ENCODE results near the gene CALR.
"Not testable (repeated sequence)": the region's sequence is repeated elsewhere in the genome, so short reads cannot be mapped to it uniquely, and the experiment has no call there.

Gene CALR

DNA sequence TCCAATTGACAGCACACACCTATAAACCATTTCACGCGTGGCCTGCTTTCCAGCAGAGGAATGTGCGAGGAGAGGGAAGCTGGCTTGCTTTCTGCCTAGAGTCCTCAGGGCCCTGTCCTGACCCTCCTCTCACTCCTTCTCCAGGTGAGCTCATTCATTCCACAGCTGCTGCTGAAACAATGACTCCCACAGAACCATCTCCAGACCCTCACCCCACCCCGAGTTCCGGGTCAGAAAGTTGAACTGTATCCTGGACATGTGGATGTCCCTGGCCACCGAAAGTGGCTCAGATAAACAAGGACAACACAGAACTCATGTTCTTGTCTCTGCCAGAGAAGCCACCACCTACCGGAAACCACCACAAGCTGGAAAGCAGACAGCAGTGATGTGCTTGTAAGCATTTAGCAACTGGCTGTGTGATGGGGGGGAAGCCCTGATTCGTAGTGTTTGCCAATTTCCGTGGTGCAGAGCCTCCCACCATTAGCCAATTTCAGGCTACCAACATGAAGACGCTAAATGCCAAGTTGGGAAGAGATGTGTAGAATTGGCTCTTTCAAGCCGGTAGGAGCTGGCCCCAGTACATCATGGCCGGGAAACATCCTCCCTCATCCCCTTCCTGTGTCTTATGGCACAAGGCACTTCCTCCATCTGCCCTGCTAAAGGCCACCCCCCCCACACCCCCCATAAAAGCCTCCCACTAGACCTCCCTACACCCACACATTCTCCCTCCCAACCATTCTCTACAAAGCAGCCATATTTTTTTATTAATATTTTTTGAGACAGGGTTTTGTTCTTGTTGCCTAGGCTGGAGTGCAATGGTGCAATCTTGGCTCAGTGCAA lies 24.3 kb upstream of the CALR start:
- H3K27ac ChIP-seq (ENCODE audit: low read length) = no peak overlapping the region
- peak overlapping the region; percentile 59; the same call in 1 of the 2 replicates for H3K9ac ChIP-seq (ENCODE audit: low read depth, low read length)
- H3K27me3 ChIP-seq (ENCODE audit: insufficient read depth, low read length) = peaks cover 13% of the 10 kb centered on the region
- no peaks in the 10 kb centered on the region for H3K36me3 ChIP-seq (ENCODE audit: insufficient read depth, low read depth, low read length)
- H3K4me1 ChIP-seq (ENCODE audit: insufficient read depth, low read length) = peaks cover 15% of the 10 kb centered on the region; the same call in 1 of the 2 replicates
- H3K4me3 ChIP-seq (ENCODE audit: low read length) = peak overlapping the region; percentile 46; the same call in 1 of the 2 replicates
- H3K9me3 ChIP-seq (ENCODE audit: insufficient read depth, low read depth, low read length) = no peaks in the 10 kb centered on the region

DNA sequence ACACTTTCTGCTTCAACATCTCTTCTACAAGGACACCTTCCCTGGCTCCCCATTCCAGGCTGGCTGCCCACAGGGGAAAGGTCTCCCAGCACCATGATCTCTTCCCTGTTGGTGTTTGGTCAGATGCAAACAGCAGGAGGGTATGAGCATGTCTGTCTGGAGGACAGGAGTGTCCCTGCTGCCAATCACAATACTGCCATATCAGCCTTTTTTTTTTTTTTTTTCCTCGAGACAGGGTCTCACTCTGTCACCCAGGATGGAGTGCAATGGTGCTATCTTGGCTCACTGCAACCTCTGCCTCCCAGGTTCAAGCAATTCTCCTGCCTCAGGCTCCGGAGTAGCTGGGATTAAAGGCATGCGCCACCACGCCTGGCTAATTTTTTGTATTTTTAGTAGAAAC lies 22.5 kb upstream of the CALR start:
- H3K27me3 ChIP-seq (ENCODE audit: insufficient read depth, low read length) = peaks cover 13% of the 10 kb centered on the region
- H3K9ac ChIP-seq (ENCODE audit: low read depth, low read length); H3K36me3 ChIP-seq (ENCODE audit: insufficient read depth, low read depth, low read length); H3K9me3 ChIP-seq (ENCODE audit: insufficient read depth, low read depth, low read length); H3K4me3 ChIP-seq (ENCODE audit: low read length); H3K27ac ChIP-seq (ENCODE audit: low read length): not testable (repeated sequence)
- H3K4me1 ChIP-seq (ENCODE audit: insufficient read depth, low read length) = peaks cover 15% of the 10 kb centered on the region; the same call in 1 of the 2 replicates

DNA sequence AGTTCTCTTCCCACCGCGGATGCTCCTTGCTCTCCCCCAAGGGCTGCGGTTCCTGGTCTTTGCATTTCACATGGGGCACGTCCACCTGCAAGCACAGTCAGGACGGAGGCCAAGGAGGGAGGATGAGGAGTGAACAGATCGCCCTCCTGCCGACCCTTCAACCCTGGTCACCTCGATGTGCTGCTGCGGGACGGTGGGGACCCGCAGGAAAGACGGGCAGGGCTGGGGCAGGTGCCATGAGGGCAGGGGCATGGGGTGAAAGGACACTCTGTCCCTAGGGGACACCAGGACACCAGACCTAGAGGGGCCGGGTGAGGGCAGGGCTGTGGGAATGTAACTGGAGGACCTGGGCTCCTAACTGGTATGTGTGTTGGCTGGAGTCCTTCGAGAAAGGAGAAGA lies 20.2 kb upstream of the CALR start:
- Histone ChIP-seq H3K9me3 (ENCODE audit: insufficient read depth, low read depth, low read length) (no peaks in the 10 kb centered on the region), H3K4me1 (ENCODE audit: insufficient read depth, low read length) (peaks cover 9% of the 10 kb centered on the region; the same call in 1 of the 2 replicates), H3K4me3 (ENCODE audit: low read length) (no peak overlapping the region), H3K27ac (ENCODE audit: low read length) (no peak overlapping the region), H3K9ac (ENCODE audit: low read depth, low read length) (no peak overlapping the region), H3K36me3 (ENCODE audit: insufficient read depth, low read depth, low read length) (peaks cover 11% of the 10 kb centered on the region), H3K27me3 (ENCODE audit: insufficient read depth, low read length) (peaks cover 13% of the 10 kb centered on the region)

DNA sequence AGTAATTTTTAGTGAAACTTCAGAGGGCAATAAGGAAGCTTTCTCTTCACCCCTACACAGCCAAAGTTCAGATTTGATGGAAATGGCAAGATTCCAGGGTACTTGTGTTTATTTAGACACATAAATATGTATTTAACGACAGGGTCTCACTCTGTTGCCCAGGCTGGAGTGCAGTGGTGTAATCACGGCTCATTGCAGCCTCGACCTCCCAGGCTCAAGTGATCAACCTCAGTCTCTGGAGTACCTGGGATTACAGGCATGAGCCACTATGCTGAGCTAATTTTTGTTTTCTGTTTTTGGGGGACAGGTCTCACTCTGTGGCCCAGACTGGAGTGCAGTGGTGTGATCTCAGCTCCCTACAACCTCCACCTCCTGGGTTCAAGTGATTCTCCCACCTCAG lies 17.4 kb upstream of the CALR start:
- Histone ChIP-seq H3K9ac (ENCODE audit: low read depth, low read length) (no peak overlapping the region), H3K9me3 (ENCODE audit: insufficient read depth, low read depth, low read length) (no peaks in the 10 kb centered on the region), H3K27me3 (ENCODE audit: insufficient read depth, low read length) (peaks cover 13% of the 10 kb centered on the region), H3K36me3 (ENCODE audit: insufficient read depth, low read depth, low read length) (peaks cover 36% of the 10 kb centered on the region), H3K27ac (ENCODE audit: low read length) (no peak overlapping the region), H3K4me1 (ENCODE audit: insufficient read depth, low read length) (no peaks in the 10 kb centered on the region), H3K4me3 (ENCODE audit: low read length) (no peak overlapping the region)

DNA sequence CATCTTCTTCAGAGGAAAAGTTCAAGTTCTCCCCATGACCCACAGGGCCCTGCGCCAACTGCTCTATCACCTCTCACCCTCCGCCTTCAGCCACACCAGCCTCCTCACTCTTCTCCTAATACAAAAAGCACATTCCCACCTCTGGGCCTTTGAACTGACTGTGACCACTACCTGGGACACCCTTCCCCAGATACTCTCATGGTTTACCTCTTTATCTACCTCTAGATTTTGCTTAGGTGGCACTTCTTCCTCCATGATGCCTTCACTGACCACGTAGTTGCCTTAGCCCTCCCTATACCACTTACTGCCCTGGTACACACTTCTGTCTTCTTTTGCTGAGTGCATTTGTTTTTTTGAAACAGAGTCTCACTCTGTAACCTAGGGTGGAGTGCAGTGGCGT lies 15.4 kb upstream of the CALR start:
- Histone ChIP-seq H3K27me3 (ENCODE audit: insufficient read depth, low read length) (peaks cover 10% of the 10 kb centered on the region), H3K4me3 (ENCODE audit: low read length) (no peak overlapping the region), H3K27ac (ENCODE audit: low read length) (no peak overlapping the region), H3K9me3 (ENCODE audit: insufficient read depth, low read depth, low read length) (no peaks in the 10 kb centered on the region), H3K9ac (ENCODE audit: low read depth, low read length) (no peak overlapping the region), H3K4me1 (ENCODE audit: insufficient read depth, low read length) (no peaks in the 10 kb centered on the region), H3K36me3 (ENCODE audit: insufficient read depth, low read depth, low read length) (peaks cover 51% of the 10 kb centered on the region)

DNA sequence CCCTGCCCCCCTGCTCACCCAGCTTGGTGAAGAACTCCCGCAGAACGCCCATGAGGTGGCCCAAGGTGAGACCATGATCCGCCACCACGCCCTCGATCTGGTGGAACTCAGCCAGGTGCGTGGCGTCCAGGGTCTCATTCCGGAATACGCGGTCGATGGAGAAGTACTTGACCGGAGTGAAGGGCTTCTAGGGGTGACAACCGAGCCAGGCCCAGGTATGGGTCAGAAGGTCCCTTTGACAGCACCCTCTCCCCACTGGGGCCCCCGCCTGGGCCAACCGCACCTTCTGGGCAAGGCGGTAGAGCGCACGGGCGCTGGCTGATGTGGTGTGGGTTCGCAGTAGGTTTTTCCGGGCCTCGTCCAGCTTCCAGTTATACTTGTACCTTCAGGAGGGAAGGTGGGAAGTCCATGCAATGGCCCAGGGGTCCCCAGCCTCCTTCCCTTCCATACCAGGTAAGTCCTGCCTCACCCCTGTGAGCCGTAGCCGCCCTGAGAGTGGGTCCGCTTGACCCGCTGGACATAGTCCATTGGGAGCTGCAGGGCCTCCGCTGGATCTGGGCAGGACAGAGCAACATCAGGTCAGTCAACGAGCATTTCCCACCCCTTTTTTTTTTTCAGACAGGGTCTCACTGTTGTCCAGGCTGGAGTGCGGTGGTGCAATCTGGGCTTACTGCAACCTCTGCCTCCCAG lies 13.6 kb upstream of the CALR start:
- H3K27ac ChIP-seq (ENCODE audit: low read length) = no peak overlapping the region
- no peak overlapping the region for H3K9ac ChIP-seq (ENCODE audit: low read depth, low read length)
- no peaks in the 10 kb centered on the region for H3K9me3 ChIP-seq (ENCODE audit: insufficient read depth, low read depth, low read length)
- peaks cover 69% of the 10 kb centered on the region for H3K36me3 ChIP-seq (ENCODE audit: insufficient read depth, low read depth, low read length)
- no peak overlapping the region for H3K4me3 ChIP-seq (ENCODE audit: low read length)
- H3K4me1 ChIP-seq (ENCODE audit: insufficient read depth, low read length) = no peaks in the 10 kb centered on the region
- H3K27me3 ChIP-seq (ENCODE audit: insufficient read depth, low read length) = no peaks in the 10 kb centered on the region

DNA sequence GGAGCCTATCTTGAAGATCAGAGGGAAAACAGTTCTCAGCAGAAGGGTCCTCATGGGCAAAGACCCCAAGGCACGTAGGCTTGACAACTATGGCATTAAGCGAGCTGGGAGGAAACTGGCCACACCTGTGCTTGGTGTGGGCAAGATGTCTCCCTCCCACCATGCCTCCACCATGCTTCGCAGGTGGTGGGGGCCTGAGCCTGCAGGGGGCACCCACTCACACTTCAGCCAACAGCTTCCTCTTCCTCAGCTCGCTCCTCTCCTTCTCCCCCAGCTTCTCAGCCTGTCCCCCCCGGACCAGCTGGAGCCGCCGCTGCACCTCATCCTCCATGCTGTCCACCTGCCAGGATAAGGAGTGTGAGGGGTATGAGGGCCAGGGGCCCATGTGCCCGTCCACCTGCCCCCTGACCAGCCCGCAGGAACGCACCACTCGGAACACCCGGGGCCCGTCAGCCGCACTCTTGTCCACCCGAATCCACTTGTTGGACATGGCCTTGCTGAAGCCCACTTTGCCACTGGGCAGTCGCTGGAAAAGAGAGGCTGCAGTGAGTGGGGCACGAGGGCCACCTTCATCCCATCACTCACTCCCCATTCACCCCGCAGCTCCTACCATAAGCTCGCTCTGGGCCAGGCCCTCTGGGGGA lies 8.3 kb upstream of the CALR start:
- no peaks in the 10 kb centered on the region for H3K4me1 ChIP-seq (ENCODE audit: insufficient read depth, low read length)
- peaks cover 55% of the 10 kb centered on the region for H3K36me3 ChIP-seq (ENCODE audit: insufficient read depth, low read depth, low read length)
- H3K9me3 ChIP-seq (ENCODE audit: insufficient read depth, low read depth, low read length) = no peaks in the 10 kb centered on the region
- no peak overlapping the region for H3K4me3 ChIP-seq (ENCODE audit: low read length)
- no peaks in the 10 kb centered on the region for H3K27me3 ChIP-seq (ENCODE audit: insufficient read depth, low read length)
- H3K27ac ChIP-seq (ENCODE audit: low read length) = no peak overlapping the region
- no peak overlapping the region for H3K9ac ChIP-seq (ENCODE audit: low read depth, low read length)

DNA sequence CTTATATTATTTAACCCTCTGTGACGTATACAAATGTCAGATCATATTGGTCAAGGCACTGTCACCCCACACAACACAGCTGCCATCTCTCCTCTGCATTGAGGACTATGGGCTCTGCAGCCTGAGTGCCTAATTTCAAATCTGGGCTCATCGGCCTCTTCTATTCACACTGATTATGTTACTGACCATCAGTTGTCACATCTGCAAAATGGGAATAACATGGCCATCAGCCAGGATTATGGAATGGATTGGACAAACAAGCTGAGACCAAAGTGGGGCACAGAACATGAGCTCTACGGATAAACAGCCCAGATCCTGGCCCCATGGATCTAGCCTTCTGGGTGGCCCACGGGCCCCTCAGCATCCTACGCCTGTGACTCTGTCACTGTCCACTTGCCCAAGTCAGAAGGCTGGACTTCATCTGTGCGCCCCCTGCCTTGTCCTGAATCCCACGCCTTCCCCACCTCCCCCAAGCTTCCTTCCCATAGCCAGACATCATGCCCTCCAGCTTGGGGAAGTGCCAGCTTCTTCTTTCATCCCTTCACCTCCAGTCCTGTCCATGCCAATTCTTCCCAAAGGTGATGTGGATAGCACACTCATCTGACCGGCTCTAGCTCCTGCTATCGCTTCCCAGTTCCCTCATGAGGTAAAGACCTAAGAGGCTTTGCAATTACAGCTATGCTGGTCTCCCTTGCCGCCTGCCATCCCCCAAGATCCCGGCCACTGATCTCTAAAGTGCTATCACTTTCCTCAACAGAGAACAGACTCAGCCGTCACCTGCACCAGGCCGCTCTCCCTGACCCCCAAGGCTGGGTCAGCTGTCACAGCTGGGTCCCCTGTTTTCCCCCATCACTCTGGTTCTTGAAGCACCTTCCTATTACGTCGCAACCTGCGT lies 5.8 kb upstream of the CALR start:
- Histone ChIP-seq H3K4me3 (ENCODE audit: low read length) (peak overlapping the region; percentile 97), H3K36me3 (ENCODE audit: insufficient read depth, low read depth, low read length) (peaks cover 35% of the 10 kb centered on the region), H3K9ac (ENCODE audit: low read depth, low read length) (peak overlapping the region; percentile 93), H3K4me1 (ENCODE audit: insufficient read depth, low read length) (peaks cover 4% of the 10 kb centered on the region; the same call in 1 of the 2 replicates), H3K27ac (ENCODE audit: low read length) (no peak overlapping the region), H3K9me3 (ENCODE audit: insufficient read depth, low read depth, low read length) (no peaks in the 10 kb centered on the region), H3K27me3 (ENCODE audit: insufficient read depth, low read length) (no peaks in the 10 kb centered on the region)

DNA sequence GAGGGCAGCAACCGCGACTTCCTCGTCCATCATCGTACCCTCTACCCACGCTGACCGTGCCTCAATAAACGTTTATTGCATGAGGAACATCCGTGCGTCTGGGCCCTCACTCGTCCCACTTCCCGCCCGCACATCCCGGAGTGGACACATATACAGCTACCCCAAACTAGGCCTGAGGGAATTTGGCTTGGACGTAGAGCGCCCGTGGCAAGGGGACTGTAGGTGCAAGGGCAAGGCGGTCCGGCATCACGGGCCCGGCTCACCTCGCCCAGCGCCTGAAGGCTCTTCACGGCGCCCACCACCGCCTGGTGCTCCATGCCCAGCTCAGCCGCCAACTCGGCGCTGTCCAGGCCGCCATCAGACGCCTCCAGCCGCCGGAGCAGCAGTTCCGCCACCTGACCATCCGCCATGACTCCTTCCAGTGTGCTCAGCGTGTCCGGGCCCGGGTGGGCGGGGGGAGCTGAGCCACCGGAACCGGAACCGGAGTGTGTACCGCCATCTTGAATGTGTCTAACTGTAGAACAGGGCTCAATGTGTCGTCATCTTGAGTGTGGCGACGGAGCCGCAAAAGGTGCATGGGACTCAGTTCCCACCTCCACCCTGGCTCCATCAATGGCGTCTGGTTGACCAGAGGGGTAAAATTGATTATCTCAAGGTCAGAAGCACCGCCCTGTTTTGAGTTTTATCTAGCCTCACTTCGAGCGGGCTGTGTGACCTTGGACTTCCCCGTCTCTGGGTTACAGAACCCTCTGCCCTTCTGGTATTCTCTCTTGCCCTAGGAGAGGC lies 4.9 kb upstream of the CALR start, which contains the start of gene FARSA:
TSS of gene FARSA (minus strand) at position 425 of the 786 bp plus-strand sequence. CDS start at position 410, 15 bp downstream.
- H3K27me3 ChIP-seq (ENCODE audit: insufficient read depth, low read length) = no peaks in the 10 kb centered on the region
- no peaks in the 10 kb centered on the region for H3K9me3 ChIP-seq (ENCODE audit: insufficient read depth, low read depth, low read length)
- H3K4me3 ChIP-seq (ENCODE audit: low read length) = peak within 1 kb of the TSS; percentile 97
- peaks cover 4% of the 10 kb centered on the region; the same call in 1 of the 2 replicates for H3K4me1 ChIP-seq (ENCODE audit: insufficient read depth, low read length)
- H3K36me3 ChIP-seq (ENCODE audit: insufficient read depth, low read depth, low read length) = peaks cover 28% of the 10 kb centered on the region
- H3K27ac ChIP-seq (ENCODE audit: low read length) = peak within 1 kb of the TSS; percentile 11
- peak within 1 kb of the TSS; percentile 93 for H3K9ac ChIP-seq (ENCODE audit: low read depth, low read length)

DNA sequence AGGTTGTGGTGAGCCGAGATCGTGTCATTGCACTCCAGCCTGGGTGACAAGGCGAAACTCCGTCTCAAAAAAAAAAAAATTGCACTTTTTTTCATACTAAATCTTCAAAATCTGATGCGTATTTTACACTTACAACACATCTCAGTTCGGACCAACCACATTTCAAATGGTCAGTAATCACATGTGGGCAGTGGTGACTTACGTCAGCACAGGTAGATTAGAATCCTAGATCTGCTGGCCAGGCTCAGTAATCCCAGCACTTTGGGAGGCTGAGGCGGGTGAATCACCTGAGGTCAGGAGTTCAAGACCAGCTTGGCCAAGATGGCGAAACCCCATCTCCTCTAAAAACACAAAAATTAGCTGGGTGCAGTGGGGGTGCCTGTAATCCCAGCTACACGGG lies 3.3 kb upstream of the CALR start:
- Histone ChIP-seq H3K4me1 (ENCODE audit: insufficient read depth, low read length) (peaks cover 7% of the 10 kb centered on the region; the same call in 1 of the 2 replicates), H3K9ac (ENCODE audit: low read depth, low read length) (no peak overlapping the region), H3K4me3 (ENCODE audit: low read length) (no peak overlapping the region), H3K9me3 (ENCODE audit: insufficient read depth, low read depth, low read length) (no peaks in the 10 kb centered on the region), H3K27me3 (ENCODE audit: insufficient read depth, low read length) (no peaks in the 10 kb centered on the region), H3K27ac (ENCODE audit: low read length) (no peak overlapping the region), H3K36me3 (ENCODE audit: insufficient read depth, low read depth, low read length) (peaks cover 28% of the 10 kb centered on the region)
